Muscle layer of duodenum (tissue), 2 donors: Measurements from ENCODE around the gene GPD2.

Experiments used
- H3K27ac ChIP-seq: one replicate; pipeline ENCODE4 v1.7.0; 2013; ENCODE audit warnings: mild to moderate bottlenecking, low read length
- H3K27me3 ChIP-seq: one replicate; pipeline ENCODE4 v1.7.0; 2013; ENCODE audit warnings: low read depth, mild to moderate bottlenecking, control low read depth, low read length
- H3K36me3 ChIP-seq, 2 donors: one replicate each; pipeline ENCODE4 v1.7.0; 2013; ENCODE audit warnings: low read length in 2 of 2, control low read depth in 1 of 2, mild to moderate bottlenecking in 1 of 2; ENCODE audit not compliant: insufficient read depth in 2 of 2, control insufficient read depth in 1 of 2
- H3K4me1 ChIP-seq, 2 donors: one replicate each; pipeline ENCODE4 v1.7.0; 2013; ENCODE audit warnings: low read length in 2 of 2, mild to moderate bottlenecking in 2 of 2, control low read depth in 1 of 2, moderate library complexity in 1 of 2; ENCODE audit not compliant: insufficient read depth in 2 of 2, control insufficient read depth in 1 of 2
- H3K4me3 ChIP-seq, 2 donors: one replicate each; pipeline ENCODE4 v1.7.0; 2013; ENCODE audit warnings: low read length in 2 of 2, low read depth in 1 of 2, mild to moderate bottlenecking in 1 of 2
- H3K9me3 ChIP-seq, 2 donors: one replicate each; pipeline ENCODE4 v1.7.0; 2013; ENCODE audit warnings: low read length in 2 of 2, control low read depth in 1 of 2, mild to moderate bottlenecking in 1 of 2; ENCODE audit not compliant: control insufficient read depth in 1 of 2
- donor health status: healthy.

GPD2 gene

GRCh38 chr2:156459720-156460119, 23.5 kb downstream of the GPD2 start:
- no peaks in the 10 kb centered on the region for H3K27me3 ChIP-seq
- H3K9me3 ChIP-seq = no peaks in the 10 kb centered on the region
- H3K36me3 ChIP-seq = no peaks in the 10 kb centered on the region
- H3K4me3 ChIP-seq = no peak overlapping the region
- H3K27ac ChIP-seq = no peak overlapping the region
- H3K4me1 ChIP-seq = peaks cover 0 to 13% of the 10 kb centered on the region in 2 donors

- H3K27me3 ChIP-seq = no peaks in the 10 kb centered on the region
- no peaks in the 10 kb centered on the region for H3K36me3 ChIP-seq
- H3K9me3 ChIP-seq = no peaks in the 10 kb centered on the region
- peaks cover 9 to 14% of the 10 kb centered on the region in 2 donors for H3K4me1 ChIP-seq
- no peak overlapping the region for H3K27ac ChIP-seq
- H3K4me3 ChIP-seq = no peak overlapping the region
These were observed 27.9 kb downstream of the GPD2 start for GRCh38 chr2:156464106-156464505.

- Histone ChIP-seq H3K4me1 (peaks cover 9 to 14% of the 10 kb centered on the region in 2 donors), H3K27ac (no peak overlapping the region), H3K4me3 (no peak overlapping the region)
These were observed 29.4 kb downstream of the GPD2 start for GRCh38 chr2:156465573-156465972.

GRCh38 chr2:156466739-156467405, 30.7 kb downstream of the GPD2 start:
- Histone ChIP-seq H3K27ac (peak overlapping the region; percentile 37), H3K4me1 (peaks cover 15 to 18% of the 10 kb centered on the region in 2 donors), H3K4me3 (peak overlapping the region; percentile 9 to 29), H3K27me3 (no peaks in the 10 kb centered on the region), H3K36me3 (no peaks in the 10 kb centered on the region), H3K9me3 (no peaks in the 10 kb centered on the region)

More at GRCh38 chr2:156465573-156465972, 29.4 kb downstream of the GPD2 start:
- H3K36me3 ChIP-seq = no peaks in the 10 kb centered on the region
- H3K27me3 ChIP-seq = no peaks in the 10 kb centered on the region
- H3K9me3 ChIP-seq = no peaks in the 10 kb centered on the region

- no peak overlapping the region for H3K4me3 ChIP-seq
- no peaks in the 10 kb centered on the region for H3K9me3 ChIP-seq
- H3K36me3 ChIP-seq = no peaks in the 10 kb centered on the region
- no peaks in the 10 kb centered on the region for H3K27me3 ChIP-seq
- H3K27ac ChIP-seq = no peak overlapping the region
- peaks cover 15 to 18% of the 10 kb centered on the region in 2 donors for H3K4me1 ChIP-seq
These were observed 34.9 kb downstream of the GPD2 start for GRCh38 chr2:156470975-156471583.

GRCh38 chr2:156471762-156472161, 35.6 kb downstream of the GPD2 start:
- H3K27ac ChIP-seq = no peak overlapping the region
- H3K4me1 ChIP-seq = peaks cover 12% of the 10 kb centered on the region in 2 donors
- no peaks in the 10 kb centered on the region for H3K27me3 ChIP-seq
- H3K36me3 ChIP-seq = no peaks in the 10 kb centered on the region
- no peaks in the 10 kb centered on the region for H3K9me3 ChIP-seq
- no peak overlapping the region for H3K4me3 ChIP-seq

GRCh38 chr2:156472686-156473085, 36.5 kb downstream of the GPD2 start:
- Histone ChIP-seq H3K36me3 (no peaks in the 10 kb centered on the region), H3K27me3 (no peaks in the 10 kb centered on the region), H3K4me3 (no peak overlapping the region), H3K4me1 (peaks cover 5 to 7% of the 10 kb centered on the region in 2 donors), H3K27ac (no peak overlapping the region), H3K9me3 (no peaks in the 10 kb centered on the region)

- peaks cover 5 to 6% of the 10 kb centered on the region in 2 donors for H3K4me1 ChIP-seq
- H3K4me3 ChIP-seq = no peak overlapping the region
- H3K27me3 ChIP-seq = no peaks in the 10 kb centered on the region
- H3K36me3 ChIP-seq = no peaks in the 10 kb centered on the region
- no peak overlapping the region for H3K27ac ChIP-seq
- no peaks in the 10 kb centered on the region for H3K9me3 ChIP-seq
These were observed 37.3 kb downstream of the GPD2 start for GRCh38 chr2:156473445-156473844.

- Histone ChIP-seq H3K27me3 (no peaks in the 10 kb centered on the region), H3K27ac (no peak overlapping the region), H3K36me3 (no peaks in the 10 kb centered on the region), H3K4me3 (no peak overlapping the region), H3K9me3 (no peaks in the 10 kb centered on the region), H3K4me1 (peaks cover 5 to 6% of the 10 kb centered on the region in 2 donors)
These were observed 38.2 kb downstream of the GPD2 start for GRCh38 chr2:156474401-156474800.

GRCh38 chr2:156476021-156476849, 40.1 kb downstream of the GPD2 start:
- Histone ChIP-seq H3K9me3 (no peaks in the 10 kb centered on the region), H3K27me3 (no peaks in the 10 kb centered on the region), H3K4me1 (peaks cover 4 to 5% of the 10 kb centered on the region in 2 donors), H3K36me3 (no peaks in the 10 kb centered on the region), H3K27ac (no peak overlapping the region), H3K4me3 (no peak overlapping the region)

- Histone ChIP-seq H3K36me3 (no peaks in the 10 kb centered on the region), H3K9me3 (no peaks in the 10 kb centered on the region), H3K27ac (no peak overlapping the region), H3K4me3 (no peak overlapping the region), H3K27me3 (no peaks in the 10 kb centered on the region), H3K4me1 (no peaks in the 10 kb centered on the region)
These were observed 40.6 kb downstream of the GPD2 start for GRCh38 chr2:156476850-156477206.
